ENCODE measurements around the gene THSD7B. TPM values are rescaled to one million over a fixed set of nuclear protein-coding genes. Genes with fewer than 3 reads are reported as not detected.

The THSD7B gene
- total and polyA plus RNA-seq, 10 of the 15 experiments (the other 5 are each of a cell fraction or from before 2014, with no cell fraction given), result 0.03 to 0.56 (median 0.28) TPM

GRCh38 chr2:137155356-137156104 is 390.2 kb downstream of the THSD7B start:
- ChIA-PET SMC1A (ENCODE audit: uncharacterized antibody, unreplicated experiment) (interaction anchor here (0.8 to 1.6 kb wide), 4 partner anchors 16 to 107 kb away, joined by 3 read pairs; no protein-coding TSS in a partner anchor), CTCF (no interaction called here), POLR2A (no interaction called here), RAD21 (ENCODE audit: unreplicated experiment) (interaction anchor here (1.8 kb wide), 1 partner anchor 69 kb away, joined by 5 read pairs; no protein-coding TSS in a partner anchor)
- ATAC-seq (no peak), DNase-seq (ENCODE audit: low read depth, low spot score) (no peak), FAIRE-seq (no peak)
- Histone ChIP-seq H3K4me3 (no peak overlapping the region), H4K20me1 (ENCODE audit: control insufficient read depth, insufficient read depth) (no peaks in the 10 kb centered on the region), H3K4me2 (ENCODE audit: control insufficient read depth, insufficient read depth) (no peak overlapping the region), H2AFZ (ENCODE audit: control insufficient read depth, low read depth, low read length) (no peak overlapping the region), H3K9me3 (replicated peaks; ENCODE audit: control insufficient read depth, insufficient read depth, low read length) (no peaks in the 10 kb centered on the region), H3K36me3 (ENCODE audit: control insufficient read depth in 2 of 2, insufficient read depth in 2 of 2, low read length in 1 of 2) (no peaks in the 10 kb centered on the region), H3K9ac (ENCODE audit: control insufficient read depth, insufficient read depth, low read length) (no peak overlapping the region), H3K4me1 (ENCODE audit: control insufficient read depth, insufficient read depth, low read length) (no peaks in the 10 kb centered on the region), H3K27me3 (replicated peaks in 1 of 2; ENCODE audit: control insufficient read depth in 2 of 2, insufficient read depth in 2 of 2, low read length in 1 of 2) (no peaks in the 10 kb centered on the region), H3K79me2 (ENCODE audit: control insufficient read depth, insufficient read depth, low read length) (no peaks in the 10 kb centered on the region), H3K27ac (ENCODE audit: control insufficient read depth, insufficient read depth) (no peak overlapping the region)
- BruUV-seq (replicated peaks), result no TSS peak
- intact Hi-C loops (cut with micrococcal nuclease; ENCODE audit: unreplicated experiment) (no loop called here), in situ Hi-C loops (cut with MboI) (no loop called here)
- WGBS (ENCODE audit: insufficient coverage, insufficient replicate concordance, low lambda C conversion rate, missing lambda C conversion rate), result 15% methylated on average over 4 of the region's 4 CpGs
- TF ChIP-seq TAF1 (IDR thresholded peaks at IDR 0.05; ENCODE audit: borderline replicate concordance, low read depth, low read length) (no peak), CBX5 (IDR thresholded peaks at IDR 0.05; ENCODE audit: low read depth) (no peak), CUX1 (IDR thresholded peaks at IDR 0.05; ENCODE audit: insufficient replicate concordance, low read depth, low read length) (no peak), RAD21 (IDR thresholded peaks at IDR 0.05; ENCODE audit: insufficient read depth, low read depth, low read length) (no peak), RELB (IDR thresholded peaks at IDR 0.05; ENCODE audit: low read depth) (no peak), PAX8 (IDR thresholded peaks at IDR 0.05) (no peak), BCLAF1 (IDR thresholded peaks at IDR 0.05) (no peak), ZBTB11 (CRISPR knock-in tag; IDR thresholded peaks at IDR 0.05) (no peak), EED (IDR thresholded peaks at IDR 0.05; ENCODE audit: low read depth) (no peak)
